ENCODE measurements around the gene TMEM215. TPM values are rescaled to one million over a fixed set of nuclear protein-coding genes. Genes with fewer than 3 reads are reported as not detected.

TMEM215 gene
- total RNA-seq, 2 donors from 2014 or later: not detected

Other genes with a start within 250 kb of the TMEM215 start
- gene SMIM27, start 231.2 kb upstream of the TMEM215 start, total RNA-seq: 10 to 100 TPM in 1 of 2 donors, 1 to 10 TPM in 1; 7.4 to 10.9 TPM
- 10 to 100 TPM; 11.9 to 17.4 TPM for gene TOPORS, start 231.0 kb upstream of the TMEM215 start, total RNA-seq
- 10 to 100 TPM; 53.3 to 77.0 TPM for gene NDUFB6, start 210.4 kb upstream of the TMEM215 start, total RNA-seq
- gene TAF1L, start 147.9 kb upstream of the TMEM215 start, total RNA-seq: not detected
- gene APTX, start 218.1 kb downstream of the TMEM215 start, total RNA-seq: 10 to 100 TPM; 22.6 to 33.3 TPM
- gene DNAJA1, start 241.7 kb downstream of the TMEM215 start, total RNA-seq: 10 to 100 TPM; 66.4 to 93.6 TPM